ENCODE measurements around the gene DPP10. TPM values are rescaled to one million over a fixed set of nuclear protein-coding genes. Genes with fewer than 3 reads are reported as not detected.

DPP10 gene
- total and polyA plus RNA-seq, 3 experiments from 2014 or later = not detected

GRCh38 chr2:115610888-115611287 is 1168.4 kb downstream of the DPP10 start:
- H3K9me3 ChIP-seq (ENCODE audit: low read length) = no peaks in the 10 kb centered on the region
- no peaks in the 10 kb centered on the region for H3K27me3 ChIP-seq (ENCODE audit: insufficient read depth, low read length, poor library complexity, severe bottlenecking)
- Mint-ChIP-seq H3K4me3 (no peak overlapping the region), H3K27ac (peak overlapping the region in 1 of 8 donors; percentile 12), H3K36me3 (no peaks in the 10 kb centered on the region), H3K9me3 (peaks cover 4 to 49% (median 7%) of the 10 kb centered on the region in 5 donors), H3K27me3 (no peaks in the 10 kb centered on the region), H3K4me1 (no peaks in the 10 kb centered on the region)
- H3K27ac ChIP-seq (ENCODE audit: low read depth, low read length) = no peak overlapping the region
- H3K4me3 ChIP-seq (ENCODE audit: low read length) = no peak overlapping the region
- no peaks in the 10 kb centered on the region for H3K36me3 ChIP-seq (ENCODE audit: insufficient read depth, low read length)
- CTCF ChIA-PET = no interaction called here
- no peak for DNase-seq
- POLR2A ChIA-PET = no interaction called here
- H3K4me1 ChIP-seq (ENCODE audit: insufficient read depth, low read length) = no peaks in the 10 kb centered on the region

GRCh38 chr2:115624332-115624731 is 1181.9 kb downstream of the DPP10 start:
- CTCF ChIA-PET = no interaction called here
- Mint-ChIP-seq H3K4me1 (no peaks in the 10 kb centered on the region), H3K9me3 (peaks cover 8 to 33% (median 10%) of the 10 kb centered on the region in 5 donors), H3K27me3 (no peaks in the 10 kb centered on the region), H3K27ac (no peak overlapping the region), H3K4me3 (no peak overlapping the region), H3K36me3 (no peaks in the 10 kb centered on the region)
- no peak overlapping the region for H3K27ac ChIP-seq (ENCODE audit: low read depth, low read length)
- no peaks in the 10 kb centered on the region for H3K4me1 ChIP-seq (ENCODE audit: insufficient read depth, low read length)
- H3K4me3 ChIP-seq (ENCODE audit: low read length) = no peak overlapping the region
- H3K27me3 ChIP-seq (ENCODE audit: insufficient read depth, low read length, poor library complexity, severe bottlenecking) = no peaks in the 10 kb centered on the region
- DNase-seq = no peak
- POLR2A ChIA-PET = no interaction called here
- H3K36me3 ChIP-seq (ENCODE audit: insufficient read depth, low read length) = no peaks in the 10 kb centered on the region
- H3K9me3 ChIP-seq (ENCODE audit: low read length) = no peaks in the 10 kb centered on the region

GRCh38 chr2:115634578-115634977 is 1192.1 kb downstream of the DPP10 start:
- Histone ChIP-seq H3K9me3 (ENCODE audit: low read length) (no peaks in the 10 kb centered on the region), H3K4me3 (ENCODE audit: low read length) (no peak overlapping the region), H3K27ac (ENCODE audit: low read depth, low read length) (no peak overlapping the region), H3K4me1 (ENCODE audit: insufficient read depth, low read length) (no peaks in the 10 kb centered on the region), H3K27me3 (ENCODE audit: insufficient read depth, low read length, poor library complexity, severe bottlenecking) (no peaks in the 10 kb centered on the region), H3K36me3 (ENCODE audit: insufficient read depth, low read length) (no peaks in the 10 kb centered on the region)
- Mint-ChIP-seq H3K27me3 (no peaks in the 10 kb centered on the region), H3K27ac (no peak overlapping the region), H3K4me1 (no peaks in the 10 kb centered on the region), H3K4me3 (no peak overlapping the region), H3K36me3 (no peaks in the 10 kb centered on the region), H3K9me3 (peaks cover 14 to 35% (median 18%) of the 10 kb centered on the region in 5 donors)
- ChIA-PET POLR2A (no interaction called here), CTCF (no interaction called here)
- DNase-seq = no peak

- no peaks in the 10 kb centered on the region for H3K9me3 ChIP-seq (ENCODE audit: low read length)
- no peak overlapping the region for H3K27ac ChIP-seq (ENCODE audit: low read depth, low read length)
- no peaks in the 10 kb centered on the region for H3K27me3 ChIP-seq (ENCODE audit: insufficient read depth, low read length, poor library complexity, severe bottlenecking)
- H3K27me3 Mint-ChIP-seq = no peaks in the 10 kb centered on the region
- H3K4me3 ChIP-seq (ENCODE audit: low read length) = no peak overlapping the region
- no peaks in the 10 kb centered on the region for H3K36me3 Mint-ChIP-seq
- DNase-seq = no peak
- no peak overlapping the region for H3K27ac Mint-ChIP-seq
- H3K4me3 Mint-ChIP-seq = no peak overlapping the region
- H3K4me1 ChIP-seq (ENCODE audit: insufficient read depth, low read length) = no peaks in the 10 kb centered on the region
- POLR2A ChIA-PET = no interaction called here
- H3K4me1 Mint-ChIP-seq = no peaks in the 10 kb centered on the region
- H3K9me3 Mint-ChIP-seq = peaks cover 8 to 39% (median 18%) of the 10 kb centered on the region in 5 donors
- H3K36me3 ChIP-seq (ENCODE audit: insufficient read depth, low read length) = no peaks in the 10 kb centered on the region
- CTCF ChIA-PET = no interaction called here
These were observed 1193.0 kb downstream of the DPP10 start for GRCh38 chr2:115635430-115635829.

GRCh38 chr2:115649731-115650130 is 1207.3 kb downstream of the DPP10 start:
- Mint-ChIP-seq H3K4me3 (no peak overlapping the region), H3K9me3 (peaks cover 8 to 55% (median 14%) of the 10 kb centered on the region in 5 donors), H3K27ac (no peak overlapping the region), H3K36me3 (peaks cover 0 to 3% (median 0%) of the 10 kb centered on the region in 3 donors), H3K4me1 (no peaks in the 10 kb centered on the region), H3K27me3 (no peaks in the 10 kb centered on the region)
- Histone ChIP-seq H3K4me1 (ENCODE audit: insufficient read depth, low read length) (no peaks in the 10 kb centered on the region), H3K27me3 (ENCODE audit: insufficient read depth, low read length, poor library complexity, severe bottlenecking) (no peaks in the 10 kb centered on the region), H3K36me3 (ENCODE audit: insufficient read depth, low read length) (no peaks in the 10 kb centered on the region), H3K4me3 (ENCODE audit: low read length) (no peak overlapping the region), H3K27ac (ENCODE audit: low read depth, low read length) (no peak overlapping the region), H3K9me3 (ENCODE audit: low read length) (no peaks in the 10 kb centered on the region)
- ChIA-PET POLR2A (no interaction called here), CTCF (no interaction called here)
- DNase-seq = no peak

- Mint-ChIP-seq H3K27ac (no peak overlapping the region), H3K36me3 (peaks cover 0 to 3% (median 0%) of the 10 kb centered on the region in 3 donors), H3K27me3 (no peaks in the 10 kb centered on the region), H3K4me3 (no peak overlapping the region), H3K4me1 (no peaks in the 10 kb centered on the region), H3K9me3 (peaks cover 2 to 47% (median 11%) of the 10 kb centered on the region in 5 donors)
- DNase-seq = no peak
- no peak overlapping the region for H3K27ac ChIP-seq (ENCODE audit: low read depth, low read length)
- CTCF ChIA-PET = no interaction called here
- H3K4me3 ChIP-seq (ENCODE audit: low read length) = no peak overlapping the region
- no peaks in the 10 kb centered on the region for H3K36me3 ChIP-seq (ENCODE audit: insufficient read depth, low read length)
- no peaks in the 10 kb centered on the region for H3K4me1 ChIP-seq (ENCODE audit: insufficient read depth, low read length)
- POLR2A ChIA-PET = no interaction called here
- no peaks in the 10 kb centered on the region for H3K9me3 ChIP-seq (ENCODE audit: low read length)
- no peaks in the 10 kb centered on the region for H3K27me3 ChIP-seq (ENCODE audit: insufficient read depth, low read length, poor library complexity, severe bottlenecking)
These were observed 1208.4 kb downstream of the DPP10 start for GRCh38 chr2:115650827-115651226.

GRCh38 chr2:115652652-115653051 is 1210.2 kb downstream of the DPP10 start:
- POLR2A ChIA-PET = no interaction called here
- CTCF ChIA-PET = no interaction called here
- H3K4me1 ChIP-seq (ENCODE audit: insufficient read depth, low read length) = no peaks in the 10 kb centered on the region
- H3K27me3 ChIP-seq (ENCODE audit: insufficient read depth, low read length, poor library complexity, severe bottlenecking) = no peaks in the 10 kb centered on the region
- Mint-ChIP-seq H3K4me3 (no peak overlapping the region), H3K4me1 (no peaks in the 10 kb centered on the region), H3K36me3 (peaks cover 0 to 3% (median 0%) of the 10 kb centered on the region in 3 donors), H3K27me3 (no peaks in the 10 kb centered on the region), H3K27ac (no peak overlapping the region), H3K9me3 (peaks cover 5 to 42% (median 10%) of the 10 kb centered on the region in 5 donors)
- H3K4me3 ChIP-seq (ENCODE audit: low read length) = no peak overlapping the region
- no peaks in the 10 kb centered on the region for H3K9me3 ChIP-seq (ENCODE audit: low read length)
- H3K27ac ChIP-seq (ENCODE audit: low read depth, low read length) = no peak overlapping the region
- DNase-seq = no peak
- no peaks in the 10 kb centered on the region for H3K36me3 ChIP-seq (ENCODE audit: insufficient read depth, low read length)

GRCh38 chr2:115654362-115654761 is 1211.9 kb downstream of the DPP10 start:
- ChIA-PET CTCF (no interaction called here), POLR2A (no interaction called here)
- Mint-ChIP-seq H3K4me3 (no peak overlapping the region), H3K36me3 (peaks cover 0 to 3% (median 0%) of the 10 kb centered on the region in 3 donors), H3K27ac (no peak overlapping the region), H3K27me3 (no peaks in the 10 kb centered on the region), H3K9me3 (peaks cover 0 to 34% (median 6%) of the 10 kb centered on the region in 5 donors), H3K4me1 (no peaks in the 10 kb centered on the region)
- Histone ChIP-seq H3K4me3 (ENCODE audit: low read length) (no peak overlapping the region), H3K36me3 (ENCODE audit: insufficient read depth, low read length) (no peaks in the 10 kb centered on the region), H3K27me3 (ENCODE audit: insufficient read depth, low read length, poor library complexity, severe bottlenecking) (no peaks in the 10 kb centered on the region), H3K9me3 (ENCODE audit: low read length) (no peaks in the 10 kb centered on the region), H3K4me1 (ENCODE audit: insufficient read depth, low read length) (no peaks in the 10 kb centered on the region), H3K27ac (ENCODE audit: low read depth, low read length) (no peak overlapping the region)
- DNase-seq = no peak

GRCh38 chr2:115678129-115678528 is 1235.7 kb downstream of the DPP10 start:
- Mint-ChIP-seq H3K36me3 (no peaks in the 10 kb centered on the region), H3K4me1 (no peaks in the 10 kb centered on the region), H3K27me3 (no peaks in the 10 kb centered on the region), H3K27ac (no peak overlapping the region), H3K9me3 (peaks cover 5 to 52% (median 17%) of the 10 kb centered on the region in 5 donors), H3K4me3 (no peak overlapping the region)
- ChIA-PET POLR2A (no interaction called here), CTCF (no interaction called here)
- DNase-seq = no peak
- Histone ChIP-seq H3K4me3 (ENCODE audit: low read length) (no peak overlapping the region), H3K36me3 (ENCODE audit: insufficient read depth, low read length) (no peaks in the 10 kb centered on the region), H3K27me3 (ENCODE audit: insufficient read depth, low read length, poor library complexity, severe bottlenecking) (no peaks in the 10 kb centered on the region), H3K4me1 (ENCODE audit: insufficient read depth, low read length) (no peaks in the 10 kb centered on the region), H3K27ac (ENCODE audit: low read depth, low read length) (no peak overlapping the region), H3K9me3 (ENCODE audit: low read length) (no peaks in the 10 kb centered on the region)
